ENCODE data around the gene FGF23. TPM values are rescaled to one million over a fixed set of nuclear protein-coding genes. Genes with fewer than 3 reads are reported as not detected.

The FGF23 gene
- total RNA-seq, 1 experiment from 2014 or later: 0.24 TPM

- Histone ChIP-seq H3K56ac (ENCODE audit: insufficient read length, low read depth, low read length) (no peak overlapping the region), H3K18ac (ENCODE audit: insufficient read length, low read depth, low read length) (no peak overlapping the region), H3K4ac (ENCODE audit: low read depth, low read length) (no peak overlapping the region), H4K20me1 (ENCODE audit: control insufficient read depth, insufficient read depth, insufficient read length) (no peaks in the 10 kb centered on the region), H2AK5ac (ENCODE audit: insufficient read length, low read length) (no peak overlapping the region), H3K23me2 (ENCODE audit: insufficient read length, low read depth, low read length, poor library complexity, severe bottlenecking) (no peaks in the 10 kb centered on the region), H3T11ph (ENCODE audit: low read length) (no peak overlapping the region), H3K23ac (ENCODE audit: insufficient read length, low read depth, low read length) (no peak overlapping the region), H3K27me3 (ENCODE audit: insufficient read depth, low read length) (no peaks in the 10 kb centered on the region), H3K9me3 (ENCODE audit: control insufficient read depth, low read depth, low read length) (no peaks in the 10 kb centered on the region), H2BK5ac (ENCODE audit: insufficient read length, low read length) (no peak overlapping the region), H4K5ac (ENCODE audit: insufficient read length, low read depth, low read length) (no peak overlapping the region), H2BK20ac (ENCODE audit: low read depth, low read length, poor library complexity, severe bottlenecking) (no peak overlapping the region), H3K27ac (ENCODE audit: insufficient read length, low read depth, low read length) (no peak overlapping the region), H4K91ac (ENCODE audit: insufficient read length, low read depth, low read length) (no peak overlapping the region), H3K14ac (ENCODE audit: insufficient read depth, low read length) (no peak overlapping the region), H3K4me2 (ENCODE audit: insufficient read depth, insufficient read length, low read length) (no peak overlapping the region), H2BK120ac (ENCODE audit: low read depth, low read length, poor library complexity, severe bottlenecking) (no peak overlapping the region), H4K8ac (replicated peaks; ENCODE audit: insufficient read length, low read depth, low read length) (no peak overlapping the region), H3K9ac (ENCODE audit: extremely low read depth, insufficient read length, low read length) (no peak overlapping the region), H2AFZ (ENCODE audit: low read length) (no peak overlapping the region), H3K79me1 (ENCODE audit: insufficient read depth, low read depth, low read length, poor library complexity, severe bottlenecking) (no peaks in the 10 kb centered on the region), H2BK15ac (ENCODE audit: low read depth, low read length) (no peak overlapping the region), H2BK12ac (ENCODE audit: insufficient read length, low read depth, low read length) (no peak overlapping the region), H3K79me2 (ENCODE audit: insufficient read depth, low read length) (no peaks in the 10 kb centered on the region), H3K4me1 (ENCODE audit: insufficient read depth, low read length) (no peaks in the 10 kb centered on the region)
- Mint-ChIP-seq H3K27me3 (ENCODE audit: low read depth) (no peaks in the 10 kb centered on the region; the same call in 1 of the 2 replicates), H3K4me3 (no peak overlapping the region), H3K4me1 (no peaks in the 10 kb centered on the region), H3K27ac (no peak overlapping the region; a peak in 1 of 7 replicates), H3K36me3 (ENCODE audit: insufficient read depth in 1 of 3, low read depth in 3 of 3) (no peaks in the 10 kb centered on the region), H3K9me3 (no peaks in the 10 kb centered on the region)
- TF ChIP-seq CTCF (conservative IDR thresholded peaks at IDR 0.05): no peak
- no peak for DNase-seq
- WGBS (ENCODE audit: extremely low coverage, insufficient read length, low lambda C conversion rate): no CpG with 5 or more reads among the region's 2 CpGs
These were observed 6.9 kb downstream of the FGF23 start for GRCh38 chr12:4372653-4373052.

All from H9 (cell line).